ENCODE results near the gene ZNF239. TPM values are rescaled to one million over a fixed set of nuclear protein-coding genes. Genes with fewer than 3 reads are reported as not detected.

ZNF239 gene
- total and polyA plus RNA-seq, 2 of the 8 experiments (the other 6 are each of a cell fraction or from before 2014, with no cell fraction given), result 2.4 to 11.4 TPM

DNA sequence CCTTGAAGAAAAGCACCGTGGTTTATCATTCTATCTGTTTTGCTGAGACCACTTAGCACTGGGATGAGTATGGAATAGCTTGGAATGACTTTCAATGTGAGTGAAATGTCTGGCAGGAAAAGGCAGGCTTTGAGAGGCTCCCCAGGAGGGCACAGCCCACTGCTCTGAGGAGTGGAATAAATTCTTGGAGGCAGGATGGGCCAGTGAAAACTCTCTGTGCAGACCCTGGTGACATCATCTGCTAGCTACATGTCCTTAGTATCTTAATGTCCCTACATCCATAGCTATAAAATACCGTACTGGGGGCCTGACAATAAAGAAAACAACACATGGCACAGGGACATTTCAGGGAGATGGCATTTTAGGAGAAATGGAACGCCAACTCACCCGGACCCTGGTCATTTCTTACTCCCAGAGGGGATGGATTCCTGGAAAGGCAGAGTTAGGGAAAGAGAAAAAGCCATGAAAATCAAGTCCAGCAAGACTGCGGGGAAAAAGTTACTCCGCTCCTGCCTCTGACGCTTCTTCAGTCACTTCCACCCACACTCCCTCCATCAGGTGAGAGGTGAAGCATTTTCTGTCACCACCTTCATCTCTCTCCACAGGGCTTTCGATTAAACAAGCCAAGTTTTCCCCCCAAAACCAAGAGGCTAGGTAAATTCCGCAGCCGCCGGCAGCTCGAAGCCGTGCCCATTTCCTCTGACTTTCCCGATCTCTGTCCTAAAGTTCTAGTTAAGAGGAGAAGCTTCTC is 991 bp downstream of the ZNF239 start:
- Histone ChIP-seq H3K4me1 (replicated peaks in 1 of 4; ENCODE audit: control insufficient read depth in 3 of 4, insufficient read depth in 4 of 4, low read length in 3 of 4) (peaks cover 0 to 5% (median 1%) of the 10 kb centered on the region in 4 experiments; a peak in 2 of 7 replicates), H3K79me1 (ENCODE audit: low read depth, low read length) (peaks cover 8% of the 10 kb centered on the region; the same call in 1 of the 2 replicates), H2BK20ac (ENCODE audit: low read length) (no peak overlapping the region), H3K27ac (ENCODE audit: low read depth, low read length) (no peak overlapping the region), H2BK15ac (ENCODE audit: low read length) (no peak overlapping the region), H4K8ac (ENCODE audit: extremely low read depth, insufficient read depth, low read length) (peak overlapping the region; percentile 95; the same call in 1 of the 2 replicates), H3K4me3 (ENCODE audit: extremely low read depth in 1 of 4, insufficient read depth in 2 of 4, low read depth in 3 of 4, low read length in 4 of 4) (peak overlapping the region; percentile 26 to 64 (median 46)), H2BK12ac (ENCODE audit: low read depth, low read length) (no peak overlapping the region), H3K4me2 (ENCODE audit: insufficient read depth in 1 of 2, low read depth in 2 of 2, low read length in 2 of 2) (peak overlapping the region; percentile 63 to 96), H3K9me3 (ENCODE audit: insufficient read depth in 2 of 2, low read depth in 1 of 2, low read length in 1 of 2) (peaks cover 25 to 53% of the 10 kb centered on the region in 2 experiments), H3K23ac (ENCODE audit: insufficient read length) (no peak overlapping the region), H2BK120ac (replicated peaks; ENCODE audit: low read depth, low read length) (no peak overlapping the region), H3K56ac (replicated peaks; ENCODE audit: insufficient read length, low read depth, low read length) (no peak overlapping the region), H3K23me2 (ENCODE audit: low read depth, low read length) (peaks cover 7% of the 10 kb centered on the region; the same call in 1 of the 2 replicates), H3K27me3 (replicated peaks in 1 of 4; ENCODE audit: control insufficient read depth in 3 of 4, extremely low read depth in 1 of 4, insufficient read depth in 3 of 4, low read length in 3 of 4) (peaks cover 0 to 19% (median 9%) of the 10 kb centered on the region in 4 experiments; a peak in 6 of 7 replicates), H3K79me2 (ENCODE audit: control insufficient read depth in 1 of 2, insufficient read depth in 2 of 2, low read length in 2 of 2) (peaks cover 0 to 3% of the 10 kb centered on the region in 2 experiments; a peak in 1 of 4 replicates), H4K20me1 (replicated peaks in 1 of 2; ENCODE audit: control insufficient read depth in 1 of 2, insufficient read depth in 2 of 2, low read length in 2 of 2) (peaks cover 0 to 2% of the 10 kb centered on the region in 2 experiments), H2AFZ (ENCODE audit: low read length) (0 out of 2 replicates have a peak overlapping the region, but pooled peaks have one; percentile 11), H3K36me3 (ENCODE audit: control insufficient read depth in 2 of 4, insufficient read depth in 4 of 4, low read length in 3 of 4) (peaks cover 0 to 10% (median 0%) of the 10 kb centered on the region in 4 experiments; a peak in 2 of 8 replicates), H4K91ac (replicated peaks; ENCODE audit: insufficient read length, low read length) (no peak overlapping the region), H2AK5ac (ENCODE audit: low read depth, low read length) (no peak overlapping the region), H3K14ac (ENCODE audit: insufficient read length) (no peak overlapping the region), H2BK5ac (ENCODE audit: low read depth, low read length) (no peak overlapping the region), H3K18ac (ENCODE audit: extremely low read depth, low read length) (peak overlapping the region; percentile 20; the same call in 1 of the 2 replicates), H4K5ac (ENCODE audit: insufficient read length, low read depth, low read length) (no peak overlapping the region), H3K4ac (replicated peaks; ENCODE audit: insufficient read length, low read depth, low read length) (no peak overlapping the region), H3K9ac (replicated peaks in 1 of 4; ENCODE audit: extremely low read depth in 1 of 4, low read depth in 3 of 4, low read length in 3 of 4) (peak overlapping the region in 2 of 4 experiments; percentile 3 to 18; a peak in 1 of 7 replicates)
- TF ChIP-seq, protein P1, sequence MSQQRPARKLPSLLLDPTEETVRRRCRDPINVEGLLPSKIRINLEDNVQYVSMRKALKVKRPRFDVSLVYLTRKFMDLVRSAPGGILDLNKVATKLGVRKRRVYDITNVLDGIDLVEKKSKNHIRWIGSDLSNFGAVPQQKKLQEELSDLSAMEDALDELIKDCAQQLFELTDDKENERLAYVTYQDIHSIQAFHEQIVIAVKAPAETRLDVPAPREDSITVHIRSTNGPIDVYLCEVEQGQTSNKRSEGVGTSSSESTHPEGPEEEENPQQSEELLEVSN (IDR thresholded peaks at IDR 0.05), result peak; percentile 65
- TF ChIP-seq TAF7 (optimal IDR thresholded peaks at IDR 0.05; ENCODE audit: borderline replicate concordance, low read depth, low read length), result no peak
- WGBS, 2 experiments (ENCODE audit: extremely low coverage in 1 of 2, insufficient coverage in 1 of 2, insufficient read length in 1 of 2, insufficient replicate concordance in 2 of 2, low coverage in 1 of 2, low lambda C conversion rate in 2 of 2, missing lambda C conversion rate in 1 of 2), result 58% methylated on average over 14 of the region's 14 CpGs; no CpG with 5 or more reads in 1 of the 2 experiments
- no peak for DNase-seq (ENCODE audit: low read depth in 1 of 2, low spot score in 2 of 2)
- ChIA-PET POLR2A (ENCODE audit: partially characterized antibody) (interaction anchor here (0.7 to 3.6 kb wide), 6 partner anchors 9 to 671 kb away, joined by 3 to 23 read pairs (median 4); partner anchors contain the start of gene ZNF32), CTCF (ENCODE audit: partially characterized antibody) (interaction anchor here (1.7 kb wide), 1 partner anchor 14 kb away, joined by 5 read pairs; no protein-coding TSS in a partner anchor)
- no peak for FAIRE-seq
